ENCODE data around the gene FGF10.
A peak's percentile ranks its signal among the peaks of the same experiment; 100 is the strongest.

FGF10 gene

DNA sequence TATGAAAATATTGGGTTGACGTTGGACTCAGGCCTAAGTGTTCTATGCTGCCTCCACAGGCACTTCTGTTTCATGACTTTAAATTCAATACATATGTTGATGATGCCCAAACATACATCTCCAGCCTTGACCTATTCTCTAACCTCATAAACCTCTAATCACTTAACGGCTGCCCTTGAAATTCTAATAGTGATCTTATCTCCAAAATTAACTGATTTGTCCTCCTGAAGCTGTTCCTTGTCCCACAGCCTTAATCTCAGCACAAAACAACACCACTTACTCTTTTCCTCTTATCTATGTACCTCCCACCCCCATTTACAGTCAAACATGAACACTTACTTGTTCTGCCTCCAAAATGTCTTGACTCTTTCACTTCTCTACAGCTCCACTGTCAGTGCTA lies 43.3 kb downstream of the FGF10 start:
- no peak for DNase-seq (ENCODE audit: low spot score)
- TF ChIP-seq, protein P1, sequence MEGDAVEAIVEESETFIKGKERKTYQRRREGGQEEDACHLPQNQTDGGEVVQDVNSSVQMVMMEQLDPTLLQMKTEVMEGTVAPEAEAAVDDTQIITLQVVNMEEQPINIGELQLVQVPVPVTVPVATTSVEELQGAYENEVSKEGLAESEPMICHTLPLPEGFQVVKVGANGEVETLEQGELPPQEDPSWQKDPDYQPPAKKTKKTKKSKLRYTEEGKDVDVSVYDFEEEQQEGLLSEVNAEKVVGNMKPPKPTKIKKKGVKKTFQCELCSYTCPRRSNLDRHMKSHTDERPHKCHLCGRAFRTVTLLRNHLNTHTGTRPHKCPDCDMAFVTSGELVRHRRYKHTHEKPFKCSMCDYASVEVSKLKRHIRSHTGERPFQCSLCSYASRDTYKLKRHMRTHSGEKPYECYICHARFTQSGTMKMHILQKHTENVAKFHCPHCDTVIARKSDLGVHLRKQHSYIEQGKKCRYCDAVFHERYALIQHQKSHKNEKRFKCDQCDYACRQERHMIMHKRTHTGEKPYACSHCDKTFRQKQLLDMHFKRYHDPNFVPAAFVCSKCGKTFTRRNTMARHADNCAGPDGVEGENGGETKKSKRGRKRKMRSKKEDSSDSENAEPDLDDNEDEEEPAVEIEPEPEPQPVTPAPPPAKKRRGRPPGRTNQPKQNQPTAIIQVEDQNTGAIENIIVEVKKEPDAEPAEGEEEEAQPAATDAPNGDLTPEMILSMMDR (IDR thresholded peaks at IDR 0.05; ENCODE audit: borderline replicate concordance, control extremely low read depth, extremely low read depth, insufficient read depth, missing control alignments) = no peak
- in situ Hi-C loops (cut with MboI; ENCODE audit: low sequenced_read_pairs, unreplicated experiment) = loop anchor here (25.0 kb wide), 1 partner anchor 609 kb away; no protein-coding TSS in a partner anchor

DNA sequence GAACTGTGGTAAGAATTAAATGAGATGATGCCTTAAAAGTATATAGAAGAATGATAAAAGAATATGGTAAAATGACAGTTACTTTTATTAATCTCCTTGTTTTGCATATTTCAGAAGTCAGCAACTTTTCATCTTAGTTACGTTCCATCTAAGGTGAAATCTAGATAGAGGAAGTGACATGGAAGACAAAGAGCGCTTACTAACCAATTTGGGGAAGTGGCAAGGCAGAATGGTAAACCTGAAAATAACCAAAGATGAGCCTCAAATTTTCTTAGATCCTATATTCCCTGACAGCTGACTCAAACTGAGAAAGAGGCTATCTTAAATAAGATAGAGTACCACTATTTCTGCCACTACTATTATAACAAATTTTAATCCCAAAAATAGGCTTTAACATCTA lies 52.5 kb downstream of the FGF10 start:
- DNase-seq (ENCODE audit: low spot score) = no peak
- TF ChIP-seq, protein P1 (IDR thresholded peaks at IDR 0.05; ENCODE audit: borderline replicate concordance, control extremely low read depth, extremely low read depth, insufficient read depth, missing control alignments) = no peak
- in situ Hi-C loops (cut with MboI; ENCODE audit: low sequenced_read_pairs, unreplicated experiment) = loop anchor here (25.0 kb wide), 1 partner anchor 599 kb away; no protein-coding TSS in a partner anchor

DNA sequence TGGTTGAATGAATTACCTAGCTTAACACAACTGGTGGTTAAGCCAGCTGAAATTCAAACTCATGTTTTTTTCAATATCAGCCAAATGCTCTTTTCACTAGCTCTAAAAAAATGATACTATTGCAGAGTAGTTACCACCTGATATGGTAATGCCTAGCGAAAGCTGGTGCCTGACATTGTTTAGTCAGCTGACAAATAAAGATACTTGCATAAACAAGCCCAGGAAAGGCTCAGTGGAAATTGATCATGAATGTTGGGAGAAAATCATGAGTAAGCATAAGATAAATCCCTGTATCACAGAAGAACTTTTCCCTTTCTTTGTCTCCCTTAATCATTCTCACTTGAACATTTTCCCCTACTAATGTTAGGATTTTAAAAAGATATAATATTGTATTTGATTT lies 54.6 kb downstream of the FGF10 start:
- in situ Hi-C loops (cut with MboI; ENCODE audit: low sequenced_read_pairs, unreplicated experiment) = loop anchor here (25.0 kb wide), 1 partner anchor 597 kb away; no protein-coding TSS in a partner anchor
- no peak for DNase-seq (ENCODE audit: low spot score)
- TF ChIP-seq, protein P1 (IDR thresholded peaks at IDR 0.05; ENCODE audit: borderline replicate concordance, control extremely low read depth, extremely low read depth, insufficient read depth, missing control alignments) = no peak

DNA sequence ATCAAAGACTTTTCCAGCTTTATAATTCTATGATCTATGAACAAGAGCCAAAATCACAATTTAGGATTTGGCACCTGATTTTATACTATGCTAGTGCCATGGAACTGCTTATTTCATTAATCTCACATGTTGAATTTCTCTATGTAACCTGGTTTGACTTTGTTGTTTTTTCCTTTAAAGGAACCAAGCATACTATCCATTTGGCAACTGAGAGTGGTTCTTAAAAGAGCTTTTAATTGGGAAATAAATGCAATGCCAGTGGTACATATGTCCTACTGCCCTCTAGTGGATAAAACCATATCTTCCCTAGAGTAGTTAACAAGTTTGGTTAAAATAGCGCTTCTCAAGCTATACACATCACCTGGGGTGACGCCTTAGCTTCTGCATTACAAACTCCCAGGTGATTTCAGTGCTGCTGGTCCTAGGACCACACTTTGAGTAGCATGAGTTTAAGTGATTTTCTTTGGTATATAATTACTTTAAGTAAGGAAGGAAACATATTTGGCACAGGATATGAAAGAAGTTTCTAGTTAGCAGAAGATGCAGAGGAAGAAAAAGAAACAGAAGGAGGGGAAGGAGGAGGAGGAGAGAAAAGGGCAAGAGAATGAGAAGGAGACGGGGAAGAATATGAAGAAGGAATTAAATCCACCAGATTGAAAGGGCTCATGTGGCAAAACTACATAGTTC lies 56.8 kb downstream of the FGF10 start:
- in situ Hi-C loops (cut with MboI; ENCODE audit: low sequenced_read_pairs, unreplicated experiment) = loop anchor here (25.0 kb wide), 1 partner anchor 595 kb away; no protein-coding TSS in a partner anchor
- peak; percentile 6 for DNase-seq (ENCODE audit: low spot score)
- TF ChIP-seq, protein P1 (IDR thresholded peaks at IDR 0.05; ENCODE audit: borderline replicate concordance, control extremely low read depth, extremely low read depth, insufficient read depth, missing control alignments) = peak; percentile 35

DNA sequence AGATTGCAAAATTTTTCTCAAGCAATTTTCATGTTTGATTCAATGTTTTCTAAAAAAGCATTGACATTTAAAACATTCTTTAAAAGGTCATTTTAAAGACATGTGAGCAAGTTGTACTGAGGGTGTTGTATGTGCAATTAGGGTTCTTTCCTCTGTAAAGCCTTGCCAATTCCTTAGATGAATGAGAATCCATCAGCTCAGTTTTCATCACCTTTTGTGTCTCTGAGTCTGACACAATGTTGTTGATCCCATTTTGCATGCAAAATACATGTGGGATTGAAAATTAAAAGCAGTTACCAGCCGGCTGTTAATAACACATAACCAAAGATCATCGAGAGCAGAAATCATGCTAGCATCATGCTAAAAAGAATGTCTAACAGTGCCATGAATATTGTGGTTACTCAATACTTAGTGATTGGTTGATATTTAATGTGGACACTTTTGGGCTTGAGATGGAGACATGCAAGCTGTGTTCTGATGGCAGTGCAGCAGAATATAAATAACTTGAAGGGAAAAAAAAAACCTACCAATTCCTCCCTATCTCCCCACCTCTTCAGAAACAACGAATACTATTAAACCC lies 57.7 kb downstream of the FGF10 start:
- no peak for DNase-seq (ENCODE audit: low spot score)
- in situ Hi-C loops (cut with MboI; ENCODE audit: low sequenced_read_pairs, unreplicated experiment) = loop anchor here (25.0 kb wide), 1 partner anchor 594 kb away; no protein-coding TSS in a partner anchor
- TF ChIP-seq, protein P1 (IDR thresholded peaks at IDR 0.05; ENCODE audit: borderline replicate concordance, control extremely low read depth, extremely low read depth, insufficient read depth, missing control alignments) = no peak

DNA sequence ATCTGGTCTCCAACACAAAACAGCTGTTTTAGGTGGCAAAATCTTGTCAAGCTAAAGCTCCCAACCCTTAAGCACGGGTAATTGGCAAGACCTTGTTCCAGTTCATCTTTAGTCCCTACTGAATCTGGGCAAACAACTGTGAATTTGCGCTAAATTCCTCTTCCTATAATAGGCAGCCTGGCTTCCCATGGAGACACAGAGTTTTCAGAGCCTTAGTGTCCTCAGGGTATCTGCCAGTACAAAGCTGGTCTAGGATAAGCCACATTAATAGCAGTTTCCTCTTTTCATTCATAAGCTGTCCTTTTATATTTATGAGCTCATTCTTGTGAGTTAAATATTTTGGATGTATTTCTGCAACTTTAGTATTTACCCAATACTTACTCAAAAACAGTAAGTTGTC lies 59.5 kb downstream of the FGF10 start:
- TF ChIP-seq, protein P1 (IDR thresholded peaks at IDR 0.05; ENCODE audit: borderline replicate concordance, control extremely low read depth, extremely low read depth, insufficient read depth, missing control alignments) = no peak
- no peak for DNase-seq (ENCODE audit: low spot score)
- in situ Hi-C loops (cut with MboI; ENCODE audit: low sequenced_read_pairs, unreplicated experiment) = loop anchor here (25.0 kb wide), 1 partner anchor 592 kb away; no protein-coding TSS in a partner anchor
